Prostate gland (tissue), 2 donors: Measurements from ENCODE around the gene YTHDF1.

Experiments
- CTCF ChIP-seq, 4 experiments: fragments of 200-600 bp in 2 of 4; fragments of 450-650 bp in 2 of 4; sonication (generic) in 2 of 4; IDR thresholded peaks; 1 replicate in 3 of 4; 2 replicates in 1 of 4; pipeline ENCODE4 v1.5.1; 2016 to 2019; ENCODE audit warnings: antibody characterized with exemption in 4 of 4, mild to moderate bottlenecking in 2 of 4, moderate library complexity in 2 of 4
- POLR2A ChIP-seq: fragments of 450-650 bp; IDR thresholded peaks from one replicate; pipeline ENCODE4 v1.6.1; 2016; ENCODE audit warnings: antibody characterized with exemption, mild to moderate bottlenecking

- no peak for TF ChIP-seq CTCF (IDR thresholded peaks at IDR 0.05)
- TF ChIP-seq POLR2A = no peak
Measured at GRCh38 chr20:63162206-63162795, 53.6 kb downstream of the YTHDF1 start.
